Islet of Langerhans (tissue), 1 donor: ENCODE measurements around the gene ZNF738.

Source experiments
- FAIRE-seq: peaks from one replicate; lab custom pipeline; 2011; peaks lifted over from hg19 to GRCh38; lab: Jason Lieb, UNC

Gene ZNF738

DNA sequence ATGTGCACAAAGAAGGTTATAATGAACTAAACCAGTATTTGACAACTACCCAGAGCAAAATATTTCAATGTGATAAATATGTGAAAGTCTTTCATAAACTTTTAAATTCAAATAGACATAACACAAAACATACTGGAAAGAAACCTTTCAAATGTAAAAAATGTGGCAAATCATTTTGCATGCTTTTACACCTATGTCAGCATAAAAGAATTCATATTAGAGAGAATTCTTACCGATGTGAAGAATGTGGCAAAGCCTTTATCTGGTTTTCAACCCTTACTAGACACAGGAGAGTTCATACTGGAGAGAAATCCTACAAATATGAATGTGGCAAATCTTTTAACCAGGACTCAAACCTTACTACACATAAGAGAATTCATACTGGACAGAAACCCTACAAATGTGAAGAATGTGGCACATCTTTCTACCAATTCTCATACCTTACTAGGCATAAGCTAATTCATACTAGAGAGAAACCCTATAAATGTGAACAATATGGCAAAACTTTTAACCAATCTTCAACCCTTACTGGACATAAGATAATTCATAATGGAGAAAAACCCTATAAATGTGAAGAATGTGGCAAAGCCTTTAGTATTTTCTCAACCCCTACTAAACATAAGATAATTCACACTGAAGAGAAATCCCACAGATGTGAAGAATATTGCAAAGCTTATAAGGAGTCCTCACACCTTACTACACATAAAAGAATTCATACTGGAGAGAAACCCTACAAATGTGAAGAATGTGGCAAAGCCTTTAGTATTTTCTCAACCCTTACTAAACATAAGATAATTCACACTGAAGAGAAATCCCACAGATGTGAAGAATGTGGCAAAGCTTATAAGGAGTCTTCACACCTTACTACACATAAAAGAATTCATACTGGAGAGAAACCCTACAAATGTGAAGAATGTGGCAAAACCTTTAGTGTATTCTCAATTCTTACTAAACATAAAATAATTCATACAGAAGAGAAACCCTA is 64.5 kb downstream of the ZNF738 start:
- FAIRE-seq: no peak
